GM19023 (cell line): Measurements from ENCODE around the gene CORO7.
A peak's percentile ranks its signal among the peaks of the same experiment; 100 is the strongest.

Experiments
- ATAC-seq: cut with Tn5 transposase; IDR thresholded peaks from one replicate; pipeline ENCODE4 v1.9.1; 2021; ENCODE audit warnings: mild to moderate bottlenecking, moderate library complexity; ENCODE audit not compliant: unreplicated experiment

Gene CORO7

DNA sequence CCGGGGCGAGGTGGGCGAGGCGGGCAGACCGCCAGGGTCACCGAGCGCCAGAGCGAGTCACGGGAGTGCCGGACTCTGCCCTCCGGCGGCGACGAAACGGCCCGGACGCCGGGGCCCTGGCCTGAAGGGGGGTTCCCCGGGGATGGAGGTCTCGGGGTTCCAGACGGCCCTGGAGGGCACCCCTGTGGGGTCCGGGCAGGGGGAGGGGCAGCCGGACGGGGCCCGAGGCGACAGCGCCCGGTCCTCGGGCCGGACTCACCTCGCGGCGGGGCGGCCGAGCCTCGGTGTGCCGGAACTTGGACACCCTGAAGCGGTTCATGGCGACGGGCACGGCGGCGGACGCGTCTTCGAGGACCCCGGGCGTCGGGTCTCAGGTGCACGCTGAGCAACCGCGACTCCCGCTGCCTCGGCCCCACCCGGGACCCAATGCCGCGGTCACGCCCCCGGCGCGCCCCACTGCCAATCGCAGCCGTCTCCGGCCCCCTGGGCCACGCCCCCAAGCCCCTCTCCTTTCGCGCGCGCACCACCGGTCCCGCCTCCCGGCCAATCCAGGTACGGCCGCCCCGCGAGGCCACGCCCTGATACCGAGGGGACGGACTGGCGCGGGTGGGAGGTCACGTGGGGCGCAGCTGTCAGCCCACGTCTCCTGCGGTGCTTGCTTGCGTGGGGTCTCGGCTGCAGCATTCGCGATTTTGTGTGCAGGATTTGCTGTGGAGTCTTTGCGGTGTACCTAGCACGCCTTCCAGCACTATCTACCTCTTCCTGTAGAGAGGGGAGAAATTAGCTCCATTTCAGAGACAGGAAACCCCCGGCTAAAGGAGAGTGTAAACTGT is at the start of gene CORO7:
CORO7 (minus strand) TSS at position 397 of the 833 bp plus-strand sequence; CDS start at position 319, 78 bp downstream.
- peak; percentile 76 for ATAC-seq

DNA sequence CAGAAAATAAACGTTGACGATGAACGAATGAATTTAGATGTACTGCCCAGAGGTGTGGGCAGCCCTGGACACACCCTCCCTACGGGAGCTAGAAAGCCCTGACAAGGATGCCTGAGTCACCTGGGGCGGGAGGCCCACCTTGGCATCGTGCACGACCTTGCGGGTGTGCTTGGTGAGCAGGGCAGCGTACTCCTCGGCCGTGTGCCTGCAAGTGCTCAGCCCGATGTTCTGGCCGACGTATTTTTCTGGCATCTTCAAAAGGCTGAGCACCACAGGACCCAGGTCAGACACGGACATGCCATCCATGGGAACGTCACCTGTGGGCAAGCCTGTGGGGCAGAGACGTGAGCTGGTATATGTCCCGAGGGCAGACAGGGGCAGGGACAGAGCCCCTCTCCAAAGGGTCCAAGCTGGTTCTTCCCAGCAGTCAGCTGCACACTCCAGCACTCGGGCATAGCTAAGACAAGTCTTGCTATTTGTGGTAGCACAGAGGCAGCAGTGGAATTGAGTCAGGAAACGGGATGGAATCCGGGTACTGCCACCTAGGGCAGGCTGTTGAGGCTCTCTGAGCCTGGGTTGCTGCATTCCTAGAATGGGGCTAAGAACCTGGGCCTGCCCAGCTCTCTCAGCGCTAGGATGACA is 47.2 kb upstream of the CORO7 start:
- ATAC-seq, result no peak

DNA sequence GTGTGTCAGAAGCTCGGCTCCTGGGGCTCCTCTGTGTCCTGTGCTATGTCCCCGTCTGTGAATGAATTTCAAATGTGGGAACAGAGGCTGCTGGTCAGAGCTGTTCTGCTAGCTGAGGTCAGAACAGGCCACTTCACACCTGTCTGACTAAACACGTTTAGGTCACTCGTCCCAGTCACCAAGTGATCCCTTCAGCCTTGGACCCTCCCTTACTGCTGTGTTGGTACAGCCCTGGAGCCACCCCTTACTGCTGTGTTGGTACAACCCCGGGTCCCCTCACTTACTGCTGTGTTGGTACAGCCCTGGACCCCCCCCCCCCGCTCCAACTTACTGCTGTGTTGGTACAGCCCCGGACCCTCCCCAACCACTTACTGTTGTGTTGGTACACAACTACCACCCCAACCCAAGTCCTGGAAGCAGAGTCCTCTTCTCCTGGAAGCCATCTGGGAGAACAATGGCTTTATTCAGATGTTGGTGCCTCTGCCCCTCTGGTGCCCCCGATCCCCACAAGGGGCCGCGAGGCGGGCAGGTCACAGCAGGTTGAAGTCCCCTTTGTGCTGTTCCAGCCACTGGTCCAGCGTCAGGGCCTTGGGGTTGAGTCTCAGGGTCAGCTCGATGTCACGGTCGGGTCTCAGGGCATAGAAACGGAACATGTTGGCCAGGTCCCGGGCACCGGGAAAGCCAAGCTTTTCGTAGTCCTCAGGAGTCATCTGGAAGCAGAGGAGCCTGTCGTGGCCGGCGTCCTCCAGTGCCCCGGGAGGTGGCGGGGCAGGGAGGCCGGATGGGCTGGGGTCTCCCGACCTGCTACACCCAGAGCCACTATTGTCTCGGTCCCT is 45.1 kb upstream of the CORO7 start:
- no peak for ATAC-seq

DNA sequence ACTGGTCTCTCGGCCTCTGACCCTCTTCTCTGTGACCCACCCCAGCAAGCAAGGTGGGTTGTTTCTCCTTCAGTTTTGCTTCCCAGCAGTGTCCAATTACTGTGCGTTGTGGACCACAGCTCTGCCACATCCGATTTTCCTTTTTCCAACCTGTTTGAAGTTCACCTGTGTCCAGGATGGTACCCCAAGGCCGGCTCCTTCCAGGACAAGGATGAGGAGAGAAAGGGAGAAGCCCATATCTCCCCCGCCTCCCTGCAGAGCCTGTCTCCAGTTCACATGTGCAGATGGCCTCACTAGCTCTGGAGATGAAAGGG is 44.5 kb upstream of the CORO7 start:
- ATAC-seq, result no peak

DNA sequence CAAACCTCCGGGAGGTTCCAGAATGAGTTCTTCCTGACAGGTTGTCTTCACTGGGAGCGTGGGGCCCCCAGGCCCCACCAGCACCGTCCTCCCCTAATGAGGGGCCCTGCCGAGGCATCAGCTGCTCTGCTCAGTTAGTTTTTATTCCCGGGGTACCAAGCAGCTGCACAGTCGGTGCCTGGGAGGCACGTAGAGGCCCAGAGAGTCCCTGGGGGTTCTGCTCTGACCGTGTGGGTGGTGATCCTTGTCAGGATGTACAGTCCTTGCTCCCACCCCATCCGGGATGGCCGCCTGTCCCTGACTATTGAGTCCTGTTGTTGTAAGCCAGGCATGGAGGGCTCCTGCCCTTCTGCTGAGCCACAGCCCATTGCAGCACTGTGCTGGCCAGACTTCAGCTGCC is 39.6 kb upstream of the CORO7 start:
- ATAC-seq, result no peak

DNA sequence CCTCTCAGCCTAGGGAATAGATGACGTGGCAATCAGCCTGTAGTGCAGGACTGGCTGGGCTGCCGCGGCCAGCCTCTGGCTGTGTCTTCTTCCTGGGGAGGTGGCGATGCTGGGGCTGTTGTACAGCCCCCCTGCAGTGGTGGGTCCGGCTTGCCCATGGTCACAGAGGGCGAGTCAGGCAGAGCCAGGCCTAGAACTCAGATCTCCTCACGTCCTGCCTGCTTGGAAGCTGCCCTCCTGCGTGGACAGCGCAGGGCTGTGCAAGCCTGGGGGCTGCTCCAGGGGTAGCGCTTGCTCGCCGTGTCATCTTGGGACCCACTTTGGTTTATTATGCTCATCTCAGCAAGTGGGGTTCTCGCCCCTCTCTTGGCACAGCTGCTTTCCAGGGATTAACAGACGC is 38.7 kb upstream of the CORO7 start:
- no peak for ATAC-seq

DNA sequence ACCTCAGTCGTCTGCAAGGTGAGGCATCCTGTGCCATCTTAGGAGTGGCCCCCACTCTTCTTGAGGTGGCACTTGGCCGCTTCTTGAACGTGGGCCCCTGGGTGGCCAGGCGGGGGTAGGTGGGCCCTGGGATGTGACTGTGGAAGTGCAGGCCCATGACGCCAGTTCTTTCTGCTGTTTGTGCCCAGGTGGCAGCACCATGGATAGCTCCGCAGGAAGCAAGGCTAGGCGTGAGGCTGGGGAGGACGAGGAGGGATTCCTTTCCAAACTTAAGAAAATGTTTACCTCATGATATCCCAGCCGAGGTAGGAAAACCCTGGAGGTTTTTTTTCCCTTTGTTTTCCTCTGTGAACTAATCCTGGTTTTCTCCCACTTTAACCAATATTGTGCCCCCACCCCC is 38.2 kb upstream of the CORO7 start:
- ATAC-seq, result no peak

DNA sequence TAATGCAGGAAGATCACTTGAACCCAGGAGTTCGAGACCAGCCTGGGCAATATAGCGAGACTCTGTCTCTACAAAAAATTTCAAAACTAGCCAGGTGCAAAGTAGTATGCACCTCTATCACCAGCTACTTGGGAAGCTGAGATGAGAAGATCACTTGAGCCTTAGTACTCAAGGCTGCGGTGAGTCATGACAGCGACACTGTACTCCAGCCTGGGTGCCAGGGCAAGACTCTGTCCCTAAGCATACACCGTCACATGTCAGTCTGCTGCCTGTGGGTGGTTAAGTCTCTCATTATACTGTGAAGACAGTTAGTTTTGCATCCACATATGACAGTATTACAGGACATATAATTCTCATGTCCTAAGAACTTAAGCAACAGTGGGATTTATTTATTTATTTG is 36.3 kb upstream of the CORO7 start:
- ATAC-seq, result no peak

DNA sequence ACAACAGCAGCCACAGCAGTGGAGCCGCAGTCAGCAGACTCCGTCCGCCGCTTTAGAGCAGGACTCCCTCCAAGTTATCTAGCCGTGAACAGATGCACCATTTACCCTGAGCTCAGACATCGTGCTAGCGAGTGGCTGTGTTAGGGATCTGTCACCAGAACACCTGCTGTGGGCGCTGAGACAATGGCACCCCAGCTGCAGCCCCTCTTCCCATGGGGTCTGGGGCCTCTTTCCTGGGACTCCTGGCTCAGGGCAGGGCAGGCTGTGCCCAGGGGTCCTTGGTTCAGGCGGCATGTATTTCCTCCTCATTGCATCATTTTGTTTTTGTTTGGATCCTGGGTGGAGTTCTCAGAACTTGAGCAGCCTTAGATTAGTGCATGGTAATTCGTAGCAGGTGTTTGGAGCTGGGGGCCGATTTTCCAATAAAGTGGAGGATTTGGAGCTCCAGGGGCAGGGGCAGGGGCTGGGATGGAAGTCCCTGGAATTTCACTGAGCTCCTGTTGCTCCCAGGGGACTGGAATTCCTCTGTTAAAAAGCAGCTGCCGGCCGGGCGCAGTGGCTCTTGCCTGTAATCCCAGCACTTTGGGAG is 34.6 kb upstream of the CORO7 start:
- ATAC-seq, result no peak

DNA sequence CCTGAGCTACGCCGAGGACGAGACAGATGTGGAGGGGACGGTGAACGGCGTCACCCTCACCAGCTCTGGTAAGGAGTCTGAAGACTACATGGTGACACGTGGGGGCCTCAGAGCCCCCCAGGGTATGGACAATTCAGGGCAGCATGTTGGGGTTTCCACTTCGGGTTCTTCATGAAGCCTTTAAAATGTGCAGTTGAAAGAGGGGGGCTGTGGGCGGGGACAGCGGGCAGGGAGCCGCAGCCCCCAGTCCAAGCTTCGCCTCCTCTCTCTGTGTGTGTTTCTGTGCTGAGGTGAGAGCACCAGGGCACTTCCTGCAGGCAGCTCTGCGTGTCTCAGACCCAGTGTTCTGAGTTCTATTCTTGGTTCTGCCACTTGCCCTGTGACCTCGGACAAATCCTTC is 34.0 kb upstream of the CORO7 start:
- no peak for ATAC-seq

DNA sequence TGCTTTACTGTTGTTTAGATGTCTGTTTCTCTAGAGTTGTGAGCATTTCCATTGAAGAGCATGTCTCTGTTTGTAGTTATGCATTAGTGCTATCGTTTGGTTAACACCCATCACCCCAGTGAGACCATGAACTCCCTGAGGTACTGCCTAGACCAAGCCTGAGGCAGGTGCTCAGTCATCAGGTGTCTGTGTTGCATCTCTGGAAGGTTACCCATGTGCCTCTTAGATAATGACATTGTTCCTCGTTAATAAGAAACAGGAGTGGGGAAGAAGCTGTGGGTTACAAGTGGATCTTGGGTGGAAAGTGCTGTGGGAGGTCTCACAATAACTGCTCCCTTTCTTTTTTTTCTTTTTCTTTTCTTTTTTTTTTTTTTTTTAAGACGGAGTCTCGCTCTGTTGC is 27.6 kb upstream of the CORO7 start:
- ATAC-seq, result no peak

DNA sequence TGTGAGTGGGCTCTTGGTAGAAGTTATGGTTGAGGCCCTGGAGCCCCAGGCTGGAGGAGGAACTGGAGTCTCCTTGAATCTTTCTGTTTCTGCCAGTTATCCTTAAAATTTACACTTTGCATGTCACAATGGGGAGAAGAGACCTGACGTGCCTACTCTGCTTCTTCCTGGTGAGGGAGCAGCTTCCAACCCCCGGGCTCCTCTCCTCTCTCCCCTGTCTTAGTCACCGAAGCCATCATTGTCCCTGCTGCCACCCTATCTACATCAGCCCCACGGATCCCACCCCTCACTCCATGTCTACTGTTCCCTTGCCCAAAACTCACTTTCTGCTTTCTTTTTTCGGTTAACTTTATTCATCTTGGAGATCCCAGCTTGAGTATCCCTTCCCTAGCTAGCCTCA is 26.9 kb upstream of the CORO7 start:
- no peak for ATAC-seq

DNA sequence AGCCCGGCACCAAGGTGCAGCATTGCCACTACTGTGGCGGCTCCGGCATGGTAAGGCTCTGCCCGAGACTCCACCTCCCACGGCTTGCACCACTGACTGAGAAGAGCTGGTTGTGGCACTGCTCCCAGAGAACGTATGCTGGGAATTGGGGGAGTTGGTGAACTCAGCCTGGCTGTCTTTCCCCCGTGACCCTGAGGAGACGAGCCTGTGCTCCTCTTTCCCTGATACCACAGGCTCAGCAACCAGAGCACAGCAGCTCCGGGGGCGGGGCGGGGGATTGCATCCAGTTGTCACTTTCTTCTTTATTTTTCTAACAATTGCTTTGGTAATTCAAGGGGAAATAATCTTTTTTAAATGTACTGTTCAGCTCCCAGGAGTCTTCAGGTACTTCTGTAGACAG is 26.0 kb upstream of the CORO7 start:
- ATAC-seq, result no peak

DNA sequence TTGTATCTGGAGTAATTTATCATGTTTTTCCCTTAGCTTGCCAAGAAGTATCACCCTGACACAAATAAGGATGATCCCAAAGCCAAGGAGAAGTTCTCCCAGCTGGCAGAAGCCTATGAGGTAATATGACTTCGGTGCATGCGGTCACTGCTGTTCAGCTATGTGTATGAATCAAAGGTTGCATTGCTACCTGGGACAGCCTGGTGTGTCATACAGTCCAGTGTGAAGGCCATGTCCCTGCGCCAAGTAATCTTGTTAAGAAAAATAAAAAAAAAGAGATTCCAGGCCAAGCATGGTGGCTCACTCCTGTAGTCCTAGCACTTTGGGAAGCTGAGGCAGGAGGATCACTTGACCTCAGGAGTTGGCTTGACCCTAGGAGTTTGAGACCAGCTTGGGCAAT is 21.0 kb upstream of the CORO7 start:
- ATAC-seq, result no peak

DNA sequence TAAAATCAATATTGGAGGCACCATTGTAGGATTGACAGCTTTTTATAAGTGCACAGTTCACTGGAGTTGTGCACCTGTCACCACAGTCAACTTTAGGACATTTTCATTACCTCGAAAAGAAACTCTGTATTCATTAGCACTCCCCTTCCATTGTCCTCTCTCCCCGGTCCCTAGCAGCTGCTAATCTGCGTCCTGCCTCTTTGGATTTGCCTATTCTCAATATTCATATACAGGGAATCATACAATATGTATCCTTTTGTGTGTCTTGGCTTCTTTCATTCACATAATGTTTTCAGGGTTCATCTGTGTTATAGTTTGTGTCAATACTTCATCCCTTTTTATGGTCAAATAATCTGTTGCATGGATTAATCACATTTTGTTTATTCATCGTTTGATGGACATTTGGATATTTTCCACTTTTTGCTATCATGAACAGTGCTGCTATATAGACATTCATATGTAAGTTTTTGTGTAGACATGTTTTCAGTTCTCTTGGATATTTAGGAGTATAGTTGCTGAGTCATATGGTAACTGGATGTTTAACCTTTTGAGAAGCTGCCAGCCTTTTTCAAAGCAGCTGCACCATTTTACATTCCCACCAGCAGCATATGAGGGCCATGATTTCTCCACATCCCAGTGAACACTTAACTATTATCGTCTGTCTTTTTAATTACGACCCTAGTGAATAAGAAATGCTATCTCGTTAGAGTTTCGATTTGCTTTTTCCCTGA is 19.1 kb upstream of the CORO7 start:
- ATAC-seq, result no peak

DNA sequence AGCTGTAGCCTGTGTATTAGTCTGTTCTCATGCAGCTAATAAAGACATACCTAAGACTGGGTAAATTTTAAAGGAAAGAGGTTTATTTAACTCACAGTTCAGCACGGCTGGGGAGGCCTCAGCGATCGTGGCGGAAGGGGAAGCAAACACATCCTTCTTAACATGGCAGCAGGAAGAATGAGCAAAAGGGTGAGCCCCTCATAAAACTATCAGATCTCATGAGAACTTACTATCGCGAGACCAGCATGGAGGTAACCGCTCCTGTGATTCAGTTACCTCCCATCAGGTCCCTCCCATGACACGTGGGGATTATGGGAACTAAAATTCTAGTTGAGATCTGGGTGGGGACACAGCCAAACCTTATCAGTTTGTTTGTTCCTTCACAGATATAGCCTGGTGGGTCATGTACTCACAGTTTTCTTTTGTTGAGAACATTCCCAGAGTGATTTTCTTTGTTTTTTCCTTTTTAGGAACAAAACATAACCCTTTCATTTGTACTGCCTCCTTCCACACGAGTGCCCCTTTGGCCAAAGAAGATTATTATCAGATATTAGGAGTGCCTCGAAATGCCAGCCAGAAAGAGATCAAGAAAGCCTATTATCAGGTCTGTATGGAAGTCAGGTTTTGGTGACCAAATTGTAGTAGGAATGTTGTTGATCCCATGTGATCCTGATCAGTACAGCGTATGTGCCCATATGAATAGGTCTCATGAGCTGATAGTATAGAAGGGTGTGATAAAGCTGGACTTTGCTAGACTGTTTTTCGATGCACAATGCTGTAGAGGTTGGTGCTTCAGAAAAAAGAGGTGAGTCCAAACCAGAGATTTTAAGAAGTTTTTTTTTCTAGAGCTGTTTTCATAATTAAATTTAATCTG is 17.8 kb upstream of the CORO7 start:
- no peak for ATAC-seq

DNA sequence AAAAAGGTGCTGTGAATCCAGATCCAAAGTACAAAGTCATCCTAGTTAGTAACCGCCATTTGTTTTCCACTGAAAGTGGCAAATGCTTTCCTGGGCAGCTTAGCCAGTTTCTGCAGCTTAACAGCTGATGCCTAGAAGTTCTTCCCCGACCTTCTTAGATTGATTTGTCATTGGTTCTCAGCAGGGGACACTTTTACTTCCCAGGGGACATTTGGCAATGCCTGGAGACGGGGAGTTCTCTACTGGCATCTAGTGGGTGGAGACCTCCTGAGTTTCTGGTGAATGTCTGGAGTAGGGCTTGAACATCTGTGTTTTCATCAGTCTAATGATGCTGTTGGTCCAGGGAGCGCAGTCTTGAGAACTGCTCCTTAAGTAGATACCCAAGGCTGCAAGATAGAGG is 16.8 kb upstream of the CORO7 start:
- no peak for ATAC-seq

DNA sequence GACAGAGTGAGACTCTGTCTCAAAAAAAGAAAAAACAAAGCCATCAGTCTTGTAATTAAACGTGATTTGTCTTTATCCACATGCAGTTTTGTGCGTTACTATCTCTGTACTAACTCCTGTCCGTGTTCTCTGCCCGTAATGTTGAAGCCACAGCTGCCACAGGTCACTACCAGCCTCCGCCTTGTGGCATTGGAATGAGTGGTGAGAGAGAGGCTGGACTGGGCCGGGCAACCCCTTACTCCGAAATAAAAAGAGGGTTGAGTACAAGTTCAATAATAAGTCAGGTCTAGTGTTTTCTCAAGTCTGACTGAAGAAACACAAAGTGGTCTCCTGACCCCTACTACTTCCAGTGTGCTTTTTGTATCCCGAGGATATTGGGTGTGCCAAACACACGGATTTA is 14.6 kb upstream of the CORO7 start:
- no peak for ATAC-seq

DNA sequence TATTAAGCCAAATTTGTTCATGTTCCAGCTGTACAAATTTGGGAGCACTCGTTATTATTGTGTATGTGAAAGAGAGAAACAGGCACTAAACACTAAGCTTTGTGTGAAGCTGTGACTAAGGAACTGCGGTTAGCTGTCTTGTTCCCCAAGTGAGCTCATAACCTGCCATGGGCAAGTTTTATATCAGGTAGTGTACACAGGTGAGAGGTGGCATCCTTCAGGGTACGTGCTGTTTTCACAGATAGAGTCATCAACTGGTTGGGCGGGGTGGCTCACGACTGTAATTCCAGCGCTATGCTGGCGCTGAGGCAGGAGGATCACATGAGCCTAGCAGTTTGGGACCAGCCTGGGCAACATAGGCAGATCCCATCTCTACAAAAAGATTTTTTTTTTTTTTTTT is 12.1 kb upstream of the CORO7 start:
- ATAC-seq, result no peak
